Cardiac muscle cell (in vitro differentiated cells and primary cell): Measurements from ENCODE around the gene SCYGR6. TPM values are rescaled to one million over a fixed set of nuclear protein-coding genes. Genes with fewer than 3 reads are reported as not detected.
"Not testable (repeated sequence)": the region's sequence is repeated elsewhere in the genome, so short reads cannot be mapped to it uniquely, and the experiment has no call there.

ENCODE experiments used
- DNase-seq, 2 donors: peaks; one replicate each; pipeline versions ENCODE4 v3.0.0 to v3.0.0-alpha.2; 2010 to 2017; ENCODE audit warnings: low read depth in 1 of 2, low spot score in 1 of 2
- H3K27ac ChIP-seq: fragments of 200-600 bp; sonication (generic); 2 replicates; pipeline ENCODE4 v1.5.1; 2016
- H3K27me3 ChIP-seq: fragments of 200-600 bp; sonication (generic); 2 replicates; pipeline ENCODE4 v1.6.0; 2016; ENCODE audit warnings: control low read depth
- H3K36me3 ChIP-seq: fragments of 200-600 bp; sonication (generic); 2 replicates; pipeline ENCODE4 v1.5.1; 2016; ENCODE audit warnings: control low read depth
- H3K4me1 ChIP-seq: fragments of 200-600 bp; sonication (generic); 2 replicates; pipeline ENCODE4 v1.8.1; 2017; ENCODE audit warnings: low read depth, mild to moderate bottlenecking, mixed run types
- H3K4me3 ChIP-seq: fragments of 200-600 bp; sonication (generic); 2 replicates; pipeline ENCODE4 v1.5.1; 2016; ENCODE audit warnings: mild to moderate bottlenecking
- H3K9me3 ChIP-seq: fragments of 200-600 bp; sonication (generic); 2 replicates; pipeline ENCODE4 v1.5.1; 2017; ENCODE audit warnings: low read depth, mild to moderate bottlenecking, control low read depth
- CTCF ChIP-seq: IDR thresholded peaks from 2 replicates; pipeline ENCODE4 v1.5.1; 2012; ENCODE audit warnings: low read depth, mild to moderate bottlenecking, low read length
- polyA plus RNA-seq: library from polyadenylated mRNA; unstranded; fragments of >200 nt; fragmentation: Nextera tagmentation; extraction: Ambion mirVana; gene quantifications from 2 replicates; pipeline ENCODE4 v1.2.1, GENCODE V29; 2016
- total RNA-seq: library from RNA; depleted of rRNA; stranded (reverse); fragments of >200 nt; gene quantifications from 2 replicates; pipeline ENCODE4 v1.2.3, GENCODE V29; 2016

SCYGR6 gene
- total and polyA plus RNA-seq, 2 experiments from 2014 or later: not detected

GRCh38 chr2:227766373-227766883 is 41.9 kb upstream of the SCYGR6 start:
- Histone ChIP-seq H3K9me3 (no peaks in the 10 kb centered on the region), H3K36me3 (no peaks in the 10 kb centered on the region), H3K27ac (no peak overlapping the region), H3K27me3 (no peaks in the 10 kb centered on the region), H3K4me1 (peaks cover 4% of the 10 kb centered on the region), H3K4me3 (no peak overlapping the region)
- DNase-seq: peak; percentile 89
- TF ChIP-seq CTCF: peak; percentile 83

- Histone ChIP-seq H3K4me1 (peaks cover 4% of the 10 kb centered on the region), H3K9me3 (no peaks in the 10 kb centered on the region), H3K27ac (no peak overlapping the region), H3K36me3 (no peaks in the 10 kb centered on the region), H3K4me3 (no peak overlapping the region), H3K27me3 (no peaks in the 10 kb centered on the region)
- no peak for DNase-seq
- TF ChIP-seq CTCF: no peak
Measured at GRCh38 chr2:227765788-227766372, 41.3 kb upstream of the SCYGR6 start.

GRCh38 chr2:227761740-227762476 is 37.4 kb upstream of the SCYGR6 start:
- no peak for TF ChIP-seq CTCF
- Histone ChIP-seq H3K36me3 (no peaks in the 10 kb centered on the region), H3K4me3 (no peak overlapping the region), H3K27me3 (no peaks in the 10 kb centered on the region), H3K27ac (no peak overlapping the region), H3K4me1 (peaks cover 4% of the 10 kb centered on the region), H3K9me3 (no peaks in the 10 kb centered on the region)
- DNase-seq: no peak

- Histone ChIP-seq H3K36me3 (no peaks in the 10 kb centered on the region), H3K9me3 (no peaks in the 10 kb centered on the region), H3K27ac (no peak overlapping the region), H3K4me1 (no peaks in the 10 kb centered on the region), H3K27me3 (no peaks in the 10 kb centered on the region), H3K4me3 (no peak overlapping the region)
- no peak for TF ChIP-seq CTCF
- no peak for DNase-seq
Measured at GRCh38 chr2:227759411-227760118, 35.0 kb upstream of the SCYGR6 start.

GRCh38 chr2:227756261-227756660 is 31.7 kb upstream of the SCYGR6 start:
- H3K27ac ChIP-seq, H3K4me1 ChIP-seq, H3K27me3 ChIP-seq, H3K36me3 ChIP-seq, H3K4me3 ChIP-seq, DNase-seq, H3K9me3 ChIP-seq: not testable (repeated sequence)

- no peaks in the 10 kb centered on the region for H3K27me3 ChIP-seq
- no peak overlapping the region for H3K27ac ChIP-seq
- H3K9me3 ChIP-seq: no peaks in the 10 kb centered on the region
- TF ChIP-seq CTCF: peak; percentile 39
- H3K4me1 ChIP-seq: no peaks in the 10 kb centered on the region
- no peak overlapping the region for H3K4me3 ChIP-seq
- DNase-seq: peak in 1 of 2 donors; percentile 56
- no peaks in the 10 kb centered on the region for H3K36me3 ChIP-seq
Measured at GRCh38 chr2:227748079-227748478, 23.5 kb upstream of the SCYGR6 start.
